HepG2 (cell line): Measurements from ENCODE around the gene TM6SF1. TPM values are rescaled to one million over a fixed set of nuclear protein-coding genes. Genes with fewer than 3 reads are reported as not detected.

Source experiments
- ATAC-seq: fragments of 200-7000 bp; cut with Tn5 transposase; 3 replicates; pipeline ENCODE4 v1.9.1; 2020; ENCODE audit warnings: mild to moderate bottlenecking, moderate library complexity
- BruUV-seq: library from RNA; stranded (reverse); fragments of 400-500 nt; replicated peaks from 2 replicates; lab custom pipeline; 2021; lab: Mats Ljungman, UMichigan
- CTCF ChIA-PET: fragments of 300-600 bp; formaldehyde crosslinking; extraction: SDS; loops from one replicate; lab custom pipeline; 2021; ENCODE audit warnings: low total read pairs, inconsistent platforms, low intra/inter-chr PET ratio; lab: Yijun Ruan, JAX
- POLR2A ChIA-PET: fragments of 350-600 bp; sonication (Branson Sonifier 250); formaldehyde crosslinking; loops from one replicate; lab custom pipeline; 2020; ENCODE audit warnings: antibody characterized with exemption, inconsistent platforms; lab: Yijun Ruan, JAX
- DNase-seq: peaks from one replicate; pipeline ENCODE4 v3.0.0-alpha.2; 2015; ENCODE audit warnings: low spot score
- FAIRE-seq: peaks from 3 replicates; lab custom pipeline; 2011; peaks lifted over from hg19 to GRCh38; lab: Jason Lieb, UNC
- H2AFZ ChIP-seq: one replicate; pipeline ENCODE4 v1.6.1; 2011; ENCODE audit warnings: low read length, inconsistent platforms
- H3K27ac ChIP-seq: fragments of 300-600 bp; 3 replicates; pipeline ENCODE4 v1.8.0; 2011; ENCODE audit warnings: mixed run types, mild to moderate bottlenecking, mixed read lengths, low read length, inconsistent platforms; ENCODE audit not compliant: insufficient read depth; ENCODE audit errors: extremely low read length
- H3K27me3 ChIP-seq, 2 experiments: fragments of 200-600 bp in 1 of 2; 2 replicates in 1 of 2; 3 replicates in 1 of 2; pipeline versions ENCODE4 v1.6.0 to v1.8.0; 2011; ENCODE audit warnings: low read length in 2 of 2, mild to moderate bottlenecking in 2 of 2, moderate library complexity in 2 of 2, inconsistent platforms in 1 of 2; ENCODE audit not compliant: insufficient read depth in 2 of 2, control insufficient read depth in 1 of 2
- H3K36me3 ChIP-seq, 2 experiments: fragments of 200-600 bp in 1 of 2; replicated peaks in 1 of 2; 2 replicates in 1 of 2; 3 replicates in 1 of 2; pipeline versions ENCODE4 v1.5.1 to v1.8.0; 2011; ENCODE audit warnings: low read length in 2 of 2, inconsistent platforms in 1 of 2; ENCODE audit not compliant: insufficient read depth in 2 of 2, control insufficient read depth in 1 of 2
- H3K4me1 ChIP-seq: 2 replicates; pipeline ENCODE4 v1.5.1; 2012; ENCODE audit warnings: low read length, inconsistent platforms; ENCODE audit not compliant: insufficient read depth
- H3K4me2 ChIP-seq: 2 replicates; pipeline ENCODE4 v1.6.0; 2011; ENCODE audit warnings: low read depth, low read length, inconsistent platforms
- H3K4me3 ChIP-seq, 3 experiments: fragments of 200-600 bp in 1 of 3; sonication (generic), shearing (Covaris generic) in 1 of 3; replicated peaks in 1 of 3; 2 replicates each; pipeline ENCODE4 v1.5.1; 2011 to 2016; ENCODE audit warnings: low read length in 3 of 3, inconsistent platforms in 2 of 3, low read depth in 2 of 3, mild to moderate bottlenecking in 2 of 3, control low read depth in 1 of 3, mixed read lengths in 1 of 3; ENCODE audit not compliant: insufficient read depth in 1 of 3
- H3K79me2 ChIP-seq: one replicate; pipeline ENCODE4 v1.6.1; 2011; ENCODE audit warnings: low read length, inconsistent platforms; ENCODE audit not compliant: insufficient read depth
- H3K9ac ChIP-seq: 2 replicates; pipeline ENCODE4 v1.6.0; 2011; ENCODE audit warnings: mild to moderate bottlenecking, low read depth, low read length, inconsistent platforms; ENCODE audit not compliant: insufficient read depth
- H3K9me3 ChIP-seq: 2 replicates; pipeline ENCODE4 v1.5.1; 2012; ENCODE audit warnings: mild to moderate bottlenecking, low read length
- H4K20me1 ChIP-seq: 2 replicates; pipeline ENCODE4 v1.6.0; 2011; ENCODE audit warnings: inconsistent platforms, mild to moderate bottlenecking, low read length, moderate library complexity; ENCODE audit not compliant: insufficient read depth
- AHDC1 ChIP-seq: sonication (generic); formaldehyde crosslinking; IDR thresholded peaks from 2 replicates; pipeline ENCODE4 v1.5.1; 2020; ENCODE audit warnings: mild to moderate bottlenecking, missing genetic modification reagents, borderline replicate concordance
- FOXO1 ChIP-seq: sonication (generic); formaldehyde crosslinking; IDR thresholded peaks from 2 replicates; pipeline ENCODE4 v1.4.0; 2020; ENCODE audit warnings: missing genetic modification reagents
- MAFF ChIP-seq: IDR thresholded peaks from 2 replicates; pipeline ENCODE4 v1.6.1; 2011; ENCODE audit warnings: low read depth, low read length, improper control_type of control experiment
- MAFK ChIP-seq, 2 experiments: IDR thresholded peaks in 1 of 2; conservative IDR thresholded peaks in 1 of 2; 2 replicates each; pipeline ENCODE4 v1.6.1; 2011; ENCODE audit warnings: improper control_type of control experiment in 2 of 2, low read length in 2 of 2
- NONO ChIP-seq, 2 experiments: fragments of 450-650 bp in 1 of 2; sonication (generic) in 1 of 2; formaldehyde crosslinking in 1 of 2; IDR thresholded peaks in 1 of 2; conservative IDR thresholded peaks in 1 of 2; 2 replicates each; pipeline versions ENCODE4 v1.6.1 to v1.8.0; 2017 to 2022; ENCODE audit warnings: mild to moderate bottlenecking in 1 of 2, missing genetic modification reagents in 1 of 2, moderate library complexity in 1 of 2
- PBX2 ChIP-seq: IDR thresholded peaks from 2 replicates; pipeline ENCODE4 v1.6.1; 2016; ENCODE audit warnings: control low read depth
- RFX5 ChIP-seq: IDR thresholded peaks from 2 replicates; pipeline ENCODE4 v1.6.1; 2011; ENCODE audit warnings: low read depth, low read length, improper control_type of control experiment
- ZNF367 ChIP-seq: sonication (generic); formaldehyde crosslinking; IDR thresholded peaks from 2 replicates; pipeline ENCODE4 v1.4.0; 2020; ENCODE audit warnings: missing genetic modification reagents, borderline replicate concordance
- ZNF660 ChIP-seq: sonication (generic); formaldehyde crosslinking; IDR thresholded peaks from 2 replicates; pipeline ENCODE4 v1.5.1; 2020; ENCODE audit warnings: mild to moderate bottlenecking, low read depth, missing genetic modification reagents, borderline replicate concordance
- WGBS: methylation state at CpG from one replicate; pipeline ENCODE4 v1.1.6; 2017; ENCODE audit warnings: low lambda C conversion rate; 5-methylcytosine and 5-hydroxymethylcytosine counted together
- in situ Hi-C: cut with HindIII; loops from 2 replicates; pipeline ENCODE4 v1.10.0; 2017; ENCODE audit warnings: low pct_unique_long_range_greater_than_20kb; ENCODE audit not compliant: extremely low pct_ligation_motif_present
- intact Hi-C: fragments of 100-400 bp; cut with micrococcal nuclease; formaldehyde crosslinking; loops from one replicate; pipeline ENCODE4 v1.10.0; 2022; ENCODE audit not compliant: unreplicated experiment
- polyA plus RNA-seq, 8 experiments: library from polyadenylated mRNA; depleted of rRNA in 3 of 8; stranded (reverse) in 7 of 8; unstranded in 1 of 8; fragments of >200 nt; fragmentation: Illumina TruSeq in 4 of 8; extraction: Trizol in 4 of 8; gene quantifications; 2 replicates each; pipeline versions ENCODE4 v1.2.1 to v1.2.3, GENCODE V29; 2011 to 2016; ENCODE audit warnings: low read depth in 4 of 8, missing spikeins in 1 of 8, mixed read lengths in 1 of 8; ENCODE audit not compliant: insufficient read depth in 1 of 8
- total RNA-seq, 5 experiments: library from RNA; depleted of rRNA; stranded (reverse); fragments of >200 nt; fragmentation: Illumina TruSeq; extraction: Trizol; gene quantifications; 2 replicates each; pipeline ENCODE4 v1.2.3, GENCODE V29; 2016; ENCODE audit warnings: low read depth in 1 of 5

Gene TM6SF1
- total and polyA plus RNA-seq, 2 of the 13 experiments (the other 11 are each of a cell fraction or from before 2014, with no cell fraction given) = not detected

GRCh38 chr15:83160741-83161140 lies 53.3 kb downstream of the TM6SF1 start:
- H4K20me1 ChIP-seq = no peaks in the 10 kb centered on the region
- no peak overlapping the region for H3K4me2 ChIP-seq
- ATAC-seq = no peak
- H3K4me3 ChIP-seq = no peak overlapping the region
- H3K27ac ChIP-seq = no peak overlapping the region
- TF ChIP-seq MAFK (conservative IDR thresholded peaks at IDR 0.05 in 1 of 2, IDR thresholded peaks at IDR 0.05 in 1 of 2; ENCODE audit: low read length in 2 of 2) (peak; percentile 74 to 75), PBX2 (no peak), MAFF (peak; percentile 66), FOXO1 (CRISPR knock-in tag) (no peak), ZNF660 (CRISPR knock-in tag) (no peak), RFX5 (no peak)
- 2% methylated on average over 3 of the region's 3 CpGs for WGBS
- H3K36me3 ChIP-seq = no peaks in the 10 kb centered on the region
- no peaks in the 10 kb centered on the region for H3K9me3 ChIP-seq
- no peak for FAIRE-seq
- in situ Hi-C loops = no loop called here
- no peaks in the 10 kb centered on the region for H3K4me1 ChIP-seq
- BruUV-seq = no TSS peak
- ChIA-PET POLR2A (no interaction called here), CTCF (no interaction called here)
- intact Hi-C loops = no loop called here
- H3K27me3 ChIP-seq = no peaks in the 10 kb centered on the region; a peak in 1 of 5 replicates
- DNase-seq = no peak
- no peak overlapping the region for H3K9ac ChIP-seq
- no peak overlapping the region for H2AFZ ChIP-seq
- no peaks in the 10 kb centered on the region for H3K79me2 ChIP-seq

GRCh38 chr15:83163032-83163431 lies 55.6 kb downstream of the TM6SF1 start:
- Histone ChIP-seq H3K27ac (no peak overlapping the region), H3K4me3 (no peak overlapping the region), H3K27me3 (no peaks in the 10 kb centered on the region; a peak in 1 of 5 replicates), H4K20me1 (no peaks in the 10 kb centered on the region), H3K9ac (no peak overlapping the region), H3K9me3 (no peaks in the 10 kb centered on the region), H3K4me2 (no peak overlapping the region), H3K36me3 (no peaks in the 10 kb centered on the region), H3K79me2 (no peaks in the 10 kb centered on the region), H3K4me1 (no peaks in the 10 kb centered on the region), H2AFZ (no peak overlapping the region)
- in situ Hi-C loops (no loop called here), intact Hi-C loops (no loop called here)
- 0% methylated on average over 4 of the region's 4 CpGs for WGBS
- ChIA-PET CTCF (no interaction called here), POLR2A (no interaction called here)
- no peak for DNase-seq
- no peak for TF ChIP-seq AHDC1 (CRISPR knock-in tag)
- no peak for TF ChIP-seq NONO (IDR thresholded peaks at IDR 0.05)
- no peak for TF ChIP-seq NONO (CRISPR knock-in tag; conservative IDR thresholded peaks at IDR 0.05)
- no peak for TF ChIP-seq ZNF367 (CRISPR knock-in tag)
- no peak for FAIRE-seq
- BruUV-seq = no TSS peak
- ATAC-seq = no peak
